A673 (cell line): Measurements from ENCODE around the gene SAP30BP. TPM values are rescaled to one million over a fixed set of nuclear protein-coding genes. Genes with fewer than 3 reads are reported as not detected.

Experiments
- BruUV-seq: library from RNA; stranded (reverse); fragments of 400-500 nt; replicated peaks from 2 replicates; lab custom pipeline; 2021; lab: Mats Ljungman, UMichigan
- CTCF ChIA-PET: fragments of 300-600 bp; sonication (Branson Sonifier 250); formaldehyde crosslinking; loops from one replicate; lab custom pipeline; 2022; ENCODE audit warnings: antibody characterized with exemption; lab: Charles Lee
- POLR2A ChIA-PET: fragments of 300-600 bp; sonication (Branson Sonifier 250); formaldehyde crosslinking; loops from one replicate; lab custom pipeline; 2022; ENCODE audit warnings: antibody characterized with exemption; ENCODE audit not compliant: low non-redundant PET; lab: Charles Lee
- DNase-seq: peaks from one replicate; pipeline ENCODE4 v3.0.0-alpha.2; 2015; ENCODE audit warnings: low spot score
- H3K27ac ChIP-seq: fragments of 200-600 bp; sonication (generic); 2 replicates; pipeline ENCODE4 v1.5.1; 2016; ENCODE audit warnings: mixed run types, low read depth, mild to moderate bottlenecking, mixed read lengths, antibody characterized with exemption, low read length; ENCODE audit not compliant: poor library complexity, severe bottlenecking
- H3K27me3 ChIP-seq: fragments of 200-600 bp; sonication (generic); replicated peaks from 2 replicates; pipeline ENCODE4 v1.6.1; 2017; ENCODE audit warnings: mixed run types, low read depth, mild to moderate bottlenecking, mixed read lengths, antibody characterized with exemption, low read length; ENCODE audit not compliant: insufficient read depth, poor library complexity
- H3K36me3 ChIP-seq: fragments of 200-600 bp; sonication (generic); 2 replicates; pipeline ENCODE4 v1.6.1; 2016; ENCODE audit warnings: mixed run types, mild to moderate bottlenecking, mixed read lengths, antibody characterized with exemption, low read length; ENCODE audit not compliant: insufficient read depth, poor library complexity, severe bottlenecking
- H3K4me1 ChIP-seq: fragments of 200-600 bp; sonication (generic); 2 replicates; pipeline ENCODE4 v1.6.1; 2017; ENCODE audit warnings: mixed run types, mild to moderate bottlenecking, mixed read lengths, antibody characterized with exemption, low read length; ENCODE audit not compliant: insufficient read depth, poor library complexity, severe bottlenecking
- H3K4me3 ChIP-seq: fragments of 200-600 bp; sonication (generic); 2 replicates; pipeline ENCODE4 v1.5.1; 2016; ENCODE audit warnings: low read depth, mixed run types, mild to moderate bottlenecking, mixed read lengths, low read length; ENCODE audit not compliant: poor library complexity, severe bottlenecking
- H3K9me3 ChIP-seq: fragments of 200-600 bp; sonication (generic); 2 replicates; pipeline ENCODE4 v1.6.1; 2016; ENCODE audit warnings: mixed run types, low read depth, mild to moderate bottlenecking, mixed read lengths, antibody characterized with exemption, low read length; ENCODE audit not compliant: poor library complexity, severe bottlenecking
- EZH2 ChIP-seq: fragments of 200-600 bp; sonication (generic); IDR thresholded peaks from 2 replicates; pipeline ENCODE4 v1.6.1; 2017; ENCODE audit warnings: borderline replicate concordance, low read depth, mild to moderate bottlenecking, mixed read lengths, antibody characterized with exemption, low read length; ENCODE audit not compliant: poor library complexity, severe bottlenecking
- intact Hi-C: fragments of 100-400 bp; cut with micrococcal nuclease; formaldehyde crosslinking; loops from one replicate; pipeline ENCODE4 v1.10.0; 2022; ENCODE audit not compliant: unreplicated experiment
- total RNA-seq: library from RNA; stranded (reverse); gene quantifications from 2 replicates; pipeline ENCODE4 v1.2.3, GENCODE V29; 2021
- TF ChIP-seq, protein P1 (sequence below): fragments of 300-800, 200-600 bp; sonication (generic); conservative IDR thresholded peaks from 2 replicates; pipeline ENCODE4 v1.5.1; 2017; ENCODE audit warnings: low read depth, mild to moderate bottlenecking, antibody characterized with exemption, low read length, moderate library complexity, mixed read lengths

SAP30BP gene
- total RNA-seq, 1 experiment from 2014 or later: 98.1 TPM

DNA sequence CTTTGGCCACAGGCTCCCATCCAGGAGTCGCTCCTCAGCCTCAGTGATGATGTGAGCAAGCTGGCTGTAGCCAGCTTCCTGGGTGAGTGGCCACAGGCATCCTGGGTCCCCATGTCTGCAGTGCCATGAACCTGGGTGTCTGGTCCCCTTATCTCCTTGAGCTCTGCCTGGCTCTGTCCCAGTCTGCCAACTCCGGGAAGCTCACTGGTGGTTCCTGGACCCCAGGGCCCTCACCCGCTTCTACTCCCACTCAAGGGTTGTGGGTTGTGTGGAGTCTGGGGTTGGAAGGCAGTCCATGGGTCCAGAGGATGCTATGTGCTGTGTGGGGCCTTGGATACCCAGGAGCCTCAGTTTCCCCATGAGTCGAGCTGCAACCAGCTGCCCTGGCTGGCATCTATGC is 45.6 kb upstream of the SAP30BP start:
- no peak for DNase-seq
- intact Hi-C loops: no loop called here
- Histone ChIP-seq H3K4me3 (no peak overlapping the region), H3K4me1 (no peaks in the 10 kb centered on the region), H3K9me3 (no peaks in the 10 kb centered on the region), H3K27me3 (no peaks in the 10 kb centered on the region), H3K27ac (no peak overlapping the region), H3K36me3 (no peaks in the 10 kb centered on the region)
- ChIA-PET CTCF (interaction anchor here (0.5 to 1.0 kb wide), 2 partner anchors 11 to 95 kb away, joined by 3 to 5 read pairs; no protein-coding TSS in a partner anchor), POLR2A (no interaction called here)
- TF ChIP-seq, protein P1, sequence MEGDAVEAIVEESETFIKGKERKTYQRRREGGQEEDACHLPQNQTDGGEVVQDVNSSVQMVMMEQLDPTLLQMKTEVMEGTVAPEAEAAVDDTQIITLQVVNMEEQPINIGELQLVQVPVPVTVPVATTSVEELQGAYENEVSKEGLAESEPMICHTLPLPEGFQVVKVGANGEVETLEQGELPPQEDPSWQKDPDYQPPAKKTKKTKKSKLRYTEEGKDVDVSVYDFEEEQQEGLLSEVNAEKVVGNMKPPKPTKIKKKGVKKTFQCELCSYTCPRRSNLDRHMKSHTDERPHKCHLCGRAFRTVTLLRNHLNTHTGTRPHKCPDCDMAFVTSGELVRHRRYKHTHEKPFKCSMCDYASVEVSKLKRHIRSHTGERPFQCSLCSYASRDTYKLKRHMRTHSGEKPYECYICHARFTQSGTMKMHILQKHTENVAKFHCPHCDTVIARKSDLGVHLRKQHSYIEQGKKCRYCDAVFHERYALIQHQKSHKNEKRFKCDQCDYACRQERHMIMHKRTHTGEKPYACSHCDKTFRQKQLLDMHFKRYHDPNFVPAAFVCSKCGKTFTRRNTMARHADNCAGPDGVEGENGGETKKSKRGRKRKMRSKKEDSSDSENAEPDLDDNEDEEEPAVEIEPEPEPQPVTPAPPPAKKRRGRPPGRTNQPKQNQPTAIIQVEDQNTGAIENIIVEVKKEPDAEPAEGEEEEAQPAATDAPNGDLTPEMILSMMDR: no peak
- TF ChIP-seq EZH2: no peak
- BruUV-seq: no TSS peak

DNA sequence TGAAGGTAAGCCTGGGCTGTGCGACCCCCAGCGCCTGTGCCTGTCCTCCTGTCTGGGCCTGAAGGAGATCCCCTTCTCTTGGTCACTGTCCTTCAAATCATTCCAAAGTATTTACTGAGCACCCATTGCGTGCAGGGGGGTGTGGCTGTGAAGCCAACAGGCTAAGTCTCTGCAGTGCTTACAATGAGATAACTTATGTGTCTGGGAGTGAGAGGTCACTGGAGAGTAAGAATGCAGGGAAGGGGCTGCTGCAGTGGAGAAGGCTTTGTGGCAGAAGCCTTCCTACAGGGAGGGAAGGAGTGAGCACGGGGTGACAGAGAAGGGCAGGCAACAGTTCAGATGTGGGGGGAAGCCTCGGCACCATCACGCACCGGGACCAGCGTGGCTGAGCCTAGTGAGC is 45.1 kb upstream of the SAP30BP start:
- DNase-seq: no peak
- H3K36me3 ChIP-seq: no peaks in the 10 kb centered on the region
- H3K9me3 ChIP-seq: no peaks in the 10 kb centered on the region
- no peaks in the 10 kb centered on the region for H3K27me3 ChIP-seq
- TF ChIP-seq, protein P1: no peak
- TF ChIP-seq EZH2: no peak
- CTCF ChIA-PET: interaction anchor here (0.5 kb wide), 1 partner anchor 94 kb away, joined by 3 read pairs; no protein-coding TSS in a partner anchor
- H3K4me1 ChIP-seq: no peaks in the 10 kb centered on the region
- POLR2A ChIA-PET: no interaction called here
- intact Hi-C loops: no loop called here
- no TSS peak for BruUV-seq
- H3K27ac ChIP-seq: no peak overlapping the region
- H3K4me3 ChIP-seq: no peak overlapping the region

DNA sequence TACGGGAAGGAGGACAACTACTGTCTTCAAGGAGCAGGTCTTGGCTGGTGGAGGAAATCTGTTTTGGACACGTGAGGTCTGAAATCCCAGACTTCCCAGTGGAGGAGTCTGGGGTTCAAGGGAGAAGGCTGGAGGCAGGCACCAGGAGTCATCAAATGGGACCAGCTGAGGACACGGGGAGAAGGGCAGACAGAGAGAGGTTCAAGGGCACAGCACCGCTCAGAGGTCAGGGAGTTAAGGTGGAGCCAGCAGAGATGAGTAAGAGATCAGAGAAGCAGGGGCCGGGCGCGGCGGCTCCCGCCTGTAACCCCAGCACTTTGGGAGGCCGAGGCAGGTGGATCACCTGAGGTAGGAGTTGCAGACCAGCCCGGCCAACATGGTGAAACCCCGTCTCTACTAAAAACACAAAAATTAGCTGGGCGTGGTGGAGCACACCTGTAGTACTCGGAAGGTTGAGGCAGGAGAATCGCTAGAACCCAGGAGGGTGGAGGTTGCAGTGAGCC is 44.3 kb upstream of the SAP30BP start:
- ChIA-PET POLR2A (no interaction called here), CTCF (no interaction called here)
- Histone ChIP-seq H3K27me3 (no peaks in the 10 kb centered on the region), H3K36me3 (no peaks in the 10 kb centered on the region), H3K9me3 (no peaks in the 10 kb centered on the region), H3K4me1 (no peaks in the 10 kb centered on the region), H3K4me3 (no peak overlapping the region), H3K27ac (no peak overlapping the region)
- intact Hi-C loops: no loop called here
- no TSS peak for BruUV-seq
- no peak for DNase-seq
- no peak for TF ChIP-seq EZH2
- TF ChIP-seq, protein P1: no peak
